K562 (cell line): ENCODE results near the gene LHPP. TPM values are rescaled to one million over a fixed set of nuclear protein-coding genes. Genes with fewer than 3 reads are reported as not detected.

Source experiments
- SMAD3 ChIP-seq: fragments of 450-650 bp; formaldehyde crosslinking; conservative IDR thresholded peaks from 2 replicates; pipeline ENCODE4 v1.4.0; 2020; ENCODE audit warnings: mild to moderate bottlenecking
- polyA plus RNA-seq, 8 experiments: library from polyadenylated mRNA; depleted of rRNA in 4 of 8; stranded (reverse) in 5 of 8; unstranded in 3 of 8; fragments of >200 nt; fragmentation: Nextera tagmentation in 2 of 8; fragmentation: Illumina TruSeq in 1 of 8; extraction: Ambion mirVana in 2 of 8; extraction: Trizol in 1 of 8; gene quantifications; 2 replicates each; pipeline versions ENCODE4 v1.2.1 to v1.2.3, GENCODE V29; 2011 to 2014; ENCODE audit warnings: inconsistent platforms in 1 of 8, missing spikeins in 1 of 8
- total RNA-seq, 7 experiments: library from RNA; depleted of rRNA in 6 of 7; stranded (reverse); fragments of >200 nt in 6 of 7; fragmentation: Illumina TruSeq in 2 of 7; extraction: Trizol in 2 of 7; gene quantifications; 2 replicates each; pipeline versions ENCODE4 v1.2.1 to v1.2.3, GENCODE V29; 2011 to 2021; ENCODE audit warnings: low replicate concordance in 1 of 7
- TF ChIP-seq, protein P1 (sequence below): fragments of 450-650 bp; IDR thresholded peaks from 2 replicates; pipeline ENCODE4 v1.6.1; 2016; ENCODE audit warnings: mild to moderate bottlenecking, moderate library complexity

Gene LHPP
- total and polyA plus RNA-seq, 9 of the 15 experiments (the other 6 are each of a cell fraction or from before 2014, with no cell fraction given) = 0.34 to 7.4 (median 3.0) TPM

DNA sequence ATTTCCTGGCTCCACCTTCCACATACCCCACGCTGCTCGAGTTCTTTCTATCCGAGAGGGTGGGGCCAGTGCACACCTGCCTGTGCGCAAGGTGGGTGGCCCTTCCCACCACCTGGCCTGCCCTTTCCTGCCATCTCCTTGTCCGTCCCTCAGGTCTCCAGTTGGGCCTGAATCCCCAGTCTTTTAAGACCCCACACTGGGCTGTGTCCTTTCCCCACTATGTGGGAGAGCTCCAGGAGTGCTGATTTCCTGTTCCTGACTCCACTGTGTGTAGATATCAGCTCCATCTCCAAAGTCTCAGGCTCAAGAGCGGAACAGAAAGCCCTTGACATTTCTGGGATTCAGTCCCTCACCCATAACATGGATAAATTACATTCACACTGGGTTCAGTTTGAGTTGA is 20.1 kb downstream of the LHPP start (continued):
- TF ChIP-seq, protein P1, sequence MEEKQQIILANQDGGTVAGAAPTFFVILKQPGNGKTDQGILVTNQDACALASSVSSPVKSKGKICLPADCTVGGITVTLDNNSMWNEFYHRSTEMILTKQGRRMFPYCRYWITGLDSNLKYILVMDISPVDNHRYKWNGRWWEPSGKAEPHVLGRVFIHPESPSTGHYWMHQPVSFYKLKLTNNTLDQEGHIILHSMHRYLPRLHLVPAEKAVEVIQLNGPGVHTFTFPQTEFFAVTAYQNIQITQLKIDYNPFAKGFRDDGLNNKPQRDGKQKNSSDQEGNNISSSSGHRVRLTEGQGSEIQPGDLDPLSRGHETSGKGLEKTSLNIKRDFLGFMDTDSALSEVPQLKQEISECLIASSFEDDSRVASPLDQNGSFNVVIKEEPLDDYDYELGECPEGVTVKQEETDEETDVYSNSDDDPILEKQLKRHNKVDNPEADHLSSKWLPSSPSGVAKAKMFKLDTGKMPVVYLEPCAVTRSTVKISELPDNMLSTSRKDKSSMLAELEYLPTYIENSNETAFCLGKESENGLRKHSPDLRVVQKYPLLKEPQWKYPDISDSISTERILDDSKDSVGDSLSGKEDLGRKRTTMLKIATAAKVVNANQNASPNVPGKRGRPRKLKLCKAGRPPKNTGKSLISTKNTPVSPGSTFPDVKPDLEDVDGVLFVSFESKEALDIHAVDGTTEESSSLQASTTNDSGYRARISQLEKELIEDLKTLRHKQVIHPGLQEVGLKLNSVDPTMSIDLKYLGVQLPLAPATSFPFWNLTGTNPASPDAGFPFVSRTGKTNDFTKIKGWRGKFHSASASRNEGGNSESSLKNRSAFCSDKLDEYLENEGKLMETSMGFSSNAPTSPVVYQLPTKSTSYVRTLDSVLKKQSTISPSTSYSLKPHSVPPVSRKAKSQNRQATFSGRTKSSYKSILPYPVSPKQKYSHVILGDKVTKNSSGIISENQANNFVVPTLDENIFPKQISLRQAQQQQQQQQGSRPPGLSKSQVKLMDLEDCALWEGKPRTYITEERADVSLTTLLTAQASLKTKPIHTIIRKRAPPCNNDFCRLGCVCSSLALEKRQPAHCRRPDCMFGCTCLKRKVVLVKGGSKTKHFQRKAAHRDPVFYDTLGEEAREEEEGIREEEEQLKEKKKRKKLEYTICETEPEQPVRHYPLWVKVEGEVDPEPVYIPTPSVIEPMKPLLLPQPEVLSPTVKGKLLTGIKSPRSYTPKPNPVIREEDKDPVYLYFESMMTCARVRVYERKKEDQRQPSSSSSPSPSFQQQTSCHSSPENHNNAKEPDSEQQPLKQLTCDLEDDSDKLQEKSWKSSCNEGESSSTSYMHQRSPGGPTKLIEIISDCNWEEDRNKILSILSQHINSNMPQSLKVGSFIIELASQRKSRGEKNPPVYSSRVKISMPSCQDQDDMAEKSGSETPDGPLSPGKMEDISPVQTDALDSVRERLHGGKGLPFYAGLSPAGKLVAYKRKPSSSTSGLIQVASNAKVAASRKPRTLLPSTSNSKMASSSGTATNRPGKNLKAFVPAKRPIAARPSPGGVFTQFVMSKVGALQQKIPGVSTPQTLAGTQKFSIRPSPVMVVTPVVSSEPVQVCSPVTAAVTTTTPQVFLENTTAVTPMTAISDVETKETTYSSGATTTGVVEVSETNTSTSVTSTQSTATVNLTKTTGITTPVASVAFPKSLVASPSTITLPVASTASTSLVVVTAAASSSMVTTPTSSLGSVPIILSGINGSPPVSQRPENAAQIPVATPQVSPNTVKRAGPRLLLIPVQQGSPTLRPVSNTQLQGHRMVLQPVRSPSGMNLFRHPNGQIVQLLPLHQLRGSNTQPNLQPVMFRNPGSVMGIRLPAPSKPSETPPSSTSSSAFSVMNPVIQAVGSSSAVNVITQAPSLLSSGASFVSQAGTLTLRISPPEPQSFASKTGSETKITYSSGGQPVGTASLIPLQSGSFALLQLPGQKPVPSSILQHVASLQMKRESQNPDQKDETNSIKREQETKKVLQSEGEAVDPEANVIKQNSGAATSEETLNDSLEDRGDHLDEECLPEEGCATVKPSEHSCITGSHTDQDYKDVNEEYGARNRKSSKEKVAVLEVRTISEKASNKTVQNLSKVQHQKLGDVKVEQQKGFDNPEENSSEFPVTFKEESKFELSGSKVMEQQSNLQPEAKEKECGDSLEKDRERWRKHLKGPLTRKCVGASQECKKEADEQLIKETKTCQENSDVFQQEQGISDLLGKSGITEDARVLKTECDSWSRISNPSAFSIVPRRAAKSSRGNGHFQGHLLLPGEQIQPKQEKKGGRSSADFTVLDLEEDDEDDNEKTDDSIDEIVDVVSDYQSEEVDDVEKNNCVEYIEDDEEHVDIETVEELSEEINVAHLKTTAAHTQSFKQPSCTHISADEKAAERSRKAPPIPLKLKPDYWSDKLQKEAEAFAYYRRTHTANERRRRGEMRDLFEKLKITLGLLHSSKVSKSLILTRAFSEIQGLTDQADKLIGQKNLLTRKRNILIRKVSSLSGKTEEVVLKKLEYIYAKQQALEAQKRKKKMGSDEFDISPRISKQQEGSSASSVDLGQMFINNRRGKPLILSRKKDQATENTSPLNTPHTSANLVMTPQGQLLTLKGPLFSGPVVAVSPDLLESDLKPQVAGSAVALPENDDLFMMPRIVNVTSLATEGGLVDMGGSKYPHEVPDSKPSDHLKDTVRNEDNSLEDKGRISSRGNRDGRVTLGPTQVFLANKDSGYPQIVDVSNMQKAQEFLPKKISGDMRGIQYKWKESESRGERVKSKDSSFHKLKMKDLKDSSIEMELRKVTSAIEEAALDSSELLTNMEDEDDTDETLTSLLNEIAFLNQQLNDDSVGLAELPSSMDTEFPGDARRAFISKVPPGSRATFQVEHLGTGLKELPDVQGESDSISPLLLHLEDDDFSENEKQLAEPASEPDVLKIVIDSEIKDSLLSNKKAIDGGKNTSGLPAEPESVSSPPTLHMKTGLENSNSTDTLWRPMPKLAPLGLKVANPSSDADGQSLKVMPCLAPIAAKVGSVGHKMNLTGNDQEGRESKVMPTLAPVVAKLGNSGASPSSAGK = no peak
- no peak for TF ChIP-seq SMAD3
